ENCODE measurements around the gene NFATC1.

GRCh38 chr18:79576686-79577351 lies 181.1 kb downstream of the NFATC1 start:
- TF ChIP-seq POLR2AphosphoS5 (IDR thresholded peaks at IDR 0.05) (no peak), EZH2 (IDR thresholded peaks at IDR 0.05; ENCODE audit: borderline replicate concordance, insufficient read depth, low read length, poor library complexity, severe bottlenecking) (no peak), TAF1 (IDR thresholded peaks at IDR 0.05; ENCODE audit: low read depth) (no peak), CTCF (IDR thresholded peaks at IDR 0.05; ENCODE audit: poor library complexity, severe bottlenecking) (no peak), MXI1 (conservative IDR thresholded peaks at IDR 0.05; ENCODE audit: poor library complexity, severe bottlenecking) (no peak), RAD21 (conservative IDR thresholded peaks at IDR 0.05) (no peak)
